Uterus (tissue), 2 donors: Measurements from ENCODE around the gene GNG7.

ENCODE experiments used
- POLR2A ChIP-seq, 2 donors: fragments of 450-650 bp; IDR thresholded peaks; one replicate each; pipeline ENCODE4 v1.6.1; 2016; ENCODE audit warnings: antibody characterized with exemption in 2 of 2, mild to moderate bottlenecking in 1 of 2, moderate library complexity in 1 of 2
- TF ChIP-seq, protein P1 (sequence below), 4 experiments: fragments of 200-600 bp in 2 of 4; fragments of 450-650 bp in 2 of 4; sonication (generic) in 2 of 4; IDR thresholded peaks; one replicate each; pipeline ENCODE4 v1.5.1; 2016 to 2019; ENCODE audit warnings: antibody characterized with exemption in 4 of 4, mild to moderate bottlenecking in 2 of 4, moderate library complexity in 1 of 4

DNA sequence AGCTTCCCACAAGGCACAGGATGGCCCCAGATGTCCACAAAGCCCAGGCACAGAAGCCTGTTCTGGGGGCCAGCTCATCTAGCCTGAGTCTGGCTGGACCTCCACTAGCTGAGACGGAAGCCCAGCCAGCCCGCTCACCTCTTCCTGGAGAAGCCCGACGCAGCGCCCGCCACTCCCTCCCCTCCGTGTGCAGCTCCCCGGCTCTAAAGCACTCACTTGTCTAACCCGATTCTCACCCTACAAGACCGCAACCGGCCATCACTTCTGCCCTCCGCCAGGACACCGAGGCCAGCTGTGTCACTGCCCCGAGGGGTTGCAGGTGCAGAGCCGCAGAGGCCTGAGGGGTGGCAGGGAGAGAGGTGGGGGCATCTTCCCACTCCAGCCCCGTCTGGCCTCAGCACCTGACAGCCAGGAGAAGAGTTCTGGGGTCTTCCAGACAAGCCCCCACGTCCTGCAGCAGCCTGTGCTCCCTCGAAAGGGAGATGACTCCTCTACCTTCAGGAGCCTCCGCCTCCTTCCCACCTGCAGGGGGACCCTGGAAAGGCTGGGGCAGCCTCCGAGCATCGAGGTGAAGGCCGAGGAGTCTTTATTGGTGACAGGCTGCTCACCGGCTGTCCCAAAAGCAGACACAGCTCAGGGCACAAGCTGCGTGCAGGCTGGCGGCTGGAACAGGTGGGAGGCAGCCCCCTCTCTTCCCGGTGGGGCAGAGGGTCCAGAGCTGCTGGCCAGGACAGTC lies 24.6 kb upstream of the GNG7 start:
- TF ChIP-seq, protein P1, sequence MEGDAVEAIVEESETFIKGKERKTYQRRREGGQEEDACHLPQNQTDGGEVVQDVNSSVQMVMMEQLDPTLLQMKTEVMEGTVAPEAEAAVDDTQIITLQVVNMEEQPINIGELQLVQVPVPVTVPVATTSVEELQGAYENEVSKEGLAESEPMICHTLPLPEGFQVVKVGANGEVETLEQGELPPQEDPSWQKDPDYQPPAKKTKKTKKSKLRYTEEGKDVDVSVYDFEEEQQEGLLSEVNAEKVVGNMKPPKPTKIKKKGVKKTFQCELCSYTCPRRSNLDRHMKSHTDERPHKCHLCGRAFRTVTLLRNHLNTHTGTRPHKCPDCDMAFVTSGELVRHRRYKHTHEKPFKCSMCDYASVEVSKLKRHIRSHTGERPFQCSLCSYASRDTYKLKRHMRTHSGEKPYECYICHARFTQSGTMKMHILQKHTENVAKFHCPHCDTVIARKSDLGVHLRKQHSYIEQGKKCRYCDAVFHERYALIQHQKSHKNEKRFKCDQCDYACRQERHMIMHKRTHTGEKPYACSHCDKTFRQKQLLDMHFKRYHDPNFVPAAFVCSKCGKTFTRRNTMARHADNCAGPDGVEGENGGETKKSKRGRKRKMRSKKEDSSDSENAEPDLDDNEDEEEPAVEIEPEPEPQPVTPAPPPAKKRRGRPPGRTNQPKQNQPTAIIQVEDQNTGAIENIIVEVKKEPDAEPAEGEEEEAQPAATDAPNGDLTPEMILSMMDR (IDR thresholded peaks at IDR 0.05) = no peak
- no peak for TF ChIP-seq POLR2A (IDR thresholded peaks at IDR 0.05)
